Measurements from ENCODE around the gene PBRM1.

GRCh38 chr3:52678265-52679198 lies 7.2 kb downstream of the PBRM1 start:
- TF ChIP-seq POLR2A (IDR thresholded peaks at IDR 0.05; ENCODE audit: low read depth, low read length) = no peak
- TF ChIP-seq MAX (IDR thresholded peaks at IDR 0.05; ENCODE audit: insufficient read depth, insufficient read length) = no peak
